GM19035 (cell line): Measurements from ENCODE around the gene KRT15.

ENCODE experiments used
- ATAC-seq: cut with Tn5 transposase; IDR thresholded peaks from one replicate; pipeline ENCODE4 v1.9.1; 2021; ENCODE audit not compliant: unreplicated experiment

KRT15 gene

GRCh38 chr17:41483991-41484826 lies 34.5 kb downstream of the KRT15 start:
- no peak for ATAC-seq

- no peak for ATAC-seq
Observed at GRCh38 chr17:41483531-41483930, 35.2 kb downstream of the KRT15 start.

DNA sequence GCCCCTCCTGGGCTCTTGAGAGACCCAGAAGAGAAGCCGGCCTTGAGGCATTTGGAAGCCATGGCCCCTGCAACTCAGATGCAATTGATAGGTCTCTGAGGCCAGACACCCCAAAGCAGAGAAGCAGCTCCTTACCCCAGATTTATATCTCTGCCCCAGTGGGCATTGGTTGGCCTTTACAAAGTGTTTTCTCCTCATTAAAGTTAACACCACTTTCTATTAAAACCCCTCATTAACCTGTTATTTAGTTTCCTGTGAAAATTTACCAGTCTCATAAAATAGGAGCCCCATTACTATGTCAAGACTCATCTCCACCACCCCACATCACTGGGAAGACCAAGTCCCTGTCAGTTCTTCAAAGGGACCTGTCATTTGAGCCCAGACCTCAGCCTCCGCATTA lies 37.7 kb downstream of the KRT15 start, which contains the start of gene KRT35:
Gene KRT35 (minus strand): TSS at position 116 of the 400 bp plus-strand sequence. CDS start 54 bp downstream, at position 62.
- no peak for ATAC-seq

DNA sequence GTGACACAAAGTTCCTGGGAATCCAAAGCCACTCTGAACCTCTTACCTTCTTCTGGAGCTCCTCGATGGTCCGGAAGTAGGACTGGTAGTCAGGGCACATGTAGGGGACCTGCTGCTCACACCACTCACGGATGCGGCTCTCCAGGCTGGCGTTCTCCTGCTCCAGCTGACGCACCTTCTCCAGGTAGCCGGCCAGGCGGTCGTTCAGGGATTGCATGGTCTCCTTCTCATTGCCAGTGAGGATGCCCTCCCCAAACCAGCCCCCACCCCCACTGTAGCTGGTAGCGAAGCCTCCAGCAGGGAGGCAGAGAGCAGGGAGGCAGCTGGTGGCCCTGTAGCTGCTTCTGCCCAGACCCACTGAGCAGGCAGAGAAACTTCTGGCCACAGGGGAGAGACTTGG lies 38.1 kb downstream of the KRT15 start:
- ATAC-seq = no peak

DNA sequence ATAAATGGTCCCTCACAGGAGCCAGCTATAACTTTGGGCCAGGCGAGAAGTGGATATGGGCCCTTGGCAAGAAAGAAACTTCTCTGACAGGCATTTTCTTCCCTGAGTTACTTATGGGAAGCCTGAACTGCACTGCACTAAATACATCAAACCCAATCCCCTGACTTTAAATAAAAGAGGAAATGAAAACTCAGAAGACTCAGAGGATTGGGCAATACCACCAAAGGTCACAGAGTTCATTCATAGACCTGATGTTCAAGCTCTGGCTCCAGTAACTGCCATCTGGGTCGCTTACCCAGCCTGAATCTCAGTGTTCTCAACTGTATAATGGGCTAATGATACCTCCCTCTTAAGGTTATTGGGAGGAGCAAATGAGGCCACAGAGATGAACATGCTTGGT lies 38.6 kb downstream of the KRT15 start:
- no peak for ATAC-seq

GRCh38 chr17:41478237-41478636 lies 40.5 kb downstream of the KRT15 start:
- no peak for ATAC-seq

GRCh38 chr17:41476866-41477815 lies 41.5 kb downstream of the KRT15 start:
- no peak for ATAC-seq

DNA sequence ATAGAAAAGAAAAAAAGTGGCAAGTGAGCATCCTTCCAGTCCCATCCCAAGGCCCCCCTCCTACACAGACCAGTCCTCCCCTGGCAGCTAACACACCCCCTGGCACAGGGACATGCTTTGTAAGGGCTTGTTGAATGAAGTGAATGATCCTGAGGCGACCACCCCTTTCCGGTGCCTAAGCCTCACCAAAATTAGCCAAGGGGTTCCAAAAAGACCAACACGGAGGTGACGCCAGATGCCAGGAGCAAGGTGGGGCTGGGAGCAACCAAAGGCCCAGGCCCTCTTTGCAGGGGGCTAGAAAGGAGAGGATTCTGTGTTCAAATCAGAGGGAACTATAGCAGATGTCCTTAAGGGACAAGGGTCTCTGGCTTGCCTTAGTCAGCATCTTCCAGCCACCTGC lies 43.3 kb downstream of the KRT15 start:
- ATAC-seq = no peak

GRCh38 chr17:41474863-41475262 lies 43.8 kb downstream of the KRT15 start:
- ATAC-seq = no peak

DNA sequence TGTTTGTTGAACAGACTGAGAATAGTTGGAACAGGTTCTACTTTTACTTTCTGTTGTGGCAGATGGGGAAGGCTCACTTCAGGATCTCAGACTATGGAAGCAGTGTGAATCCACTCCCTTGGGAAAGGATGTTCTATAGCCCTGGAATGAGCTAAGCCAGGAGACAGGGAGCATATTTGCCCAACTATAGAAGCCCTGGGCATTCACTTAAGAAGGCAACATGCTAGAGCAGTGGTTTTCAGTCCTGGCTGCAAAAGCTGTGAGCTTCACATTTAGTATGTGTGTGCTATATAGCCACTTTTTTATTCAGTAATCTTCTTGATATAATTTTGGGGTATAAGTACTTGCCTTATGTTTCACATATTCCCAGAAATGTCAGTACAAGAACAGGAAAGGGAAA lies 50.3 kb downstream of the KRT15 start:
- ATAC-seq = no peak

- ATAC-seq = no peak
Observed at GRCh38 chr17:41467561-41467960, 51.1 kb downstream of the KRT15 start.

- ATAC-seq = no peak
Observed at GRCh38 chr17:41466988-41467387, 51.7 kb downstream of the KRT15 start, which contains the start of gene KRT32. Gene KRT32 (minus strand): TSS chr17:41467386. CDS start chr17:41467325, 61 bp downstream.

DNA sequence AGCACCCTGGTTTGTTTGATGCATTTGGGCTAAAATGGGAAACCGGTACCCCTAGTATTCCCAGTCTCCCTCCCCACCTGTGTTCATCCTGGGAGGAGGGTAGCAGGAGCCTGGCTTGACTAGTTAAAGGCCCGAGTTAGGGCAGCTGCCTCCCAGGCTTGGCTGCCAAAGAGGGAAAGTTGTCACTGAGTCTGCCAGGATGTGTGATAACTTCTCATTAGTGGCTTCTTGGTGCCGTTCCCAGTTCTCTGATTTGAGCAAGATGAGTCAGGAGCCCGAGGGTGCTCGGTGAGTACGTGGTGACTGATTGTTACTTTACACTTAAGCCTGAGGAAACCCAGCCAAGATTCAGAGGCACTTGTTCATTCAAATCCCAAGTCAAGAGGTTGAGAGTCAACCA lies 54.0 kb downstream of the KRT15 start:
- ATAC-seq = no peak

DNA sequence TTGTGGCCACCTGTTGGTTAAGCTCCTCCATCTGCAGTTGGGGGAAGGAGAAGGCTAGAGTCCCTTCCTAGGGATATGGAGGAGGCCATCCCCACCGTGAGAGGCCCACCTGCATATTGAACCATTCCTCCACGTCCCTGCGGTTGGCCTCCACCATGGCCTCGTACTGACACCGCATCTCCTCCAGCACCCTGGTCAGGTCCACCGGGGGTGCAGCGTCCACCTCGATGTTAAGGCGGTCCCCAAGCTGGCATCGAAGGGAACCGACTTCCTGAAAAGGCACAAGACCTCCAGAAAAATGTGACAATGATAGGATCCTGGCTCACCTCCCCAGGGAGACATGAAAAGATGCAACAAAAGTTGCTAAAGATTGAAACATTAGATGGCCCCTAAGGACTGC lies 54.5 kb downstream of the KRT15 start:
- ATAC-seq = no peak

DNA sequence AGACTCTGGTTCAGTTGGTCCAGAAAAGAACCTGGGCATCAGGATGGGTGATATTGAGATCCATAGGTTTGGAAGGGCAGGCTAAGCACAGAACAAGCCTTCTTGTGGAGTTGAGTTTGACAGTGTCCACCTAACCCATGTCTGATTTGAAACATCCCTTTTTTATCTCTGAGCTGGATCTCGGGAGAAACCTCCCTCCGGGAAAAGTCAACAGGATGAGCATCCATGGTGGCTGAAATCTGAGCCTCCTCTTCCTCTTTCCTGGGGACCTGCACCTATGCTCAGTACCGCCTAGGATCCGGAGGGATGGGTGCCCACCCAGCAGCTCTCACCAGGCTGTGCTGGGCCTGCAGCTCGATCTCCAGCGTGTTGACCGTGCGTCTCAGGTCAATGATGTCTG lies 54.9 kb downstream of the KRT15 start:
- no peak for ATAC-seq
